ENCODE results near the gene HDDC3. TPM values are rescaled to one million over a fixed set of nuclear protein-coding genes. Genes with fewer than 3 reads are reported as not detected.
"Not testable (repeated sequence)": the region's sequence is repeated elsewhere in the genome, so short reads cannot be mapped to it uniquely, and the experiment has no call there.

The HDDC3 gene
- total RNA-seq, 1 donor from 2014 or later = 9.5 TPM

DNA sequence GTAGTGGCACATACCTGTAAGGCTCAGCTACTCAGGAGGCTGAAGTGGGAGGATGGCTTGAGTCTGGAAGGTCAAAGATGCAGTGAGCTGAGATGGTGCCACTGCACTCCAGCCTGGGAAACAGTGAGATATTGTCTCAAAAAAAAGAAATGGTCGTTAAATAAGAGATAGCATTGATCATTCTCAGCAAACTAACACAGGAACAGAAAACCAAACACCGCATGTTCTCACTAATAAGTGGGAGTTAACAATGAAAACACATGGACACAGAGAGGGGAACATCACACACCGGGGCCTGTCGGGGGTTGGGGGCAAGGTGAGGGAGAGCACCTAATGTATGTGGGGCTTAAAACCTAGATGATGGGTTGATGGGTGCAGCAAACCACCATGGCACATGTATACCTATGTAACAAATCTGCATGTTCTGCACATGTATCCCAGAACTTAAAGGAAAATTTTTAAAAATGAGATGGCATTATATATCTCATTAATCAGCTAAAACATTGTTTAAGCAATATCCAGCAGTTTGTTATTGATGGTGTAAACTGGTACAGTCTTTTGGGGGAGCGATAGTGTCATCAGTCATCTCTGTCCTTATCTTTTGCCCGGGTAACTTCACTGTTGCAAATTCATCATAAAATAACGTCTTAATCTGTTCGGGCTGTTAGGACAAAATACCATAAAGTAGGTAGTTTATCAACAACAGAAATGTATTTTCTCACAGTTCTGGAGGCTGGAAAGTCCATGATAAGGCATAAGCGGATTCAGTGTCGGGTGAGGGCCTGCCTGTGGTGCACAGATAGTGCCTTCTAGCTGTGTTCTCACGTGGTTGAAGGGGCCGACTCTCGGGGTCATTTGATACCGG, 30.9 kb downstream of the HDDC3 start:
- Mint-ChIP-seq H3K4me3 (ENCODE audit: unreplicated experiment) (peak overlapping the region; percentile 80), H3K27ac (ENCODE audit: unreplicated experiment) (peak overlapping the region; percentile 90), H3K9me3 (ENCODE audit: unreplicated experiment) (no peaks in the 10 kb centered on the region), H3K27me3 (ENCODE audit: unreplicated experiment) (no peaks in the 10 kb centered on the region), H3K4me1 (ENCODE audit: unreplicated experiment) (peaks cover 18% of the 10 kb centered on the region), H3K36me3 (ENCODE audit: unreplicated experiment) (peaks cover 9% of the 10 kb centered on the region)
- no peak for DNase-seq (ENCODE audit: extremely low spot score, unreplicated experiment)
- TF ChIP-seq, protein P1, sequence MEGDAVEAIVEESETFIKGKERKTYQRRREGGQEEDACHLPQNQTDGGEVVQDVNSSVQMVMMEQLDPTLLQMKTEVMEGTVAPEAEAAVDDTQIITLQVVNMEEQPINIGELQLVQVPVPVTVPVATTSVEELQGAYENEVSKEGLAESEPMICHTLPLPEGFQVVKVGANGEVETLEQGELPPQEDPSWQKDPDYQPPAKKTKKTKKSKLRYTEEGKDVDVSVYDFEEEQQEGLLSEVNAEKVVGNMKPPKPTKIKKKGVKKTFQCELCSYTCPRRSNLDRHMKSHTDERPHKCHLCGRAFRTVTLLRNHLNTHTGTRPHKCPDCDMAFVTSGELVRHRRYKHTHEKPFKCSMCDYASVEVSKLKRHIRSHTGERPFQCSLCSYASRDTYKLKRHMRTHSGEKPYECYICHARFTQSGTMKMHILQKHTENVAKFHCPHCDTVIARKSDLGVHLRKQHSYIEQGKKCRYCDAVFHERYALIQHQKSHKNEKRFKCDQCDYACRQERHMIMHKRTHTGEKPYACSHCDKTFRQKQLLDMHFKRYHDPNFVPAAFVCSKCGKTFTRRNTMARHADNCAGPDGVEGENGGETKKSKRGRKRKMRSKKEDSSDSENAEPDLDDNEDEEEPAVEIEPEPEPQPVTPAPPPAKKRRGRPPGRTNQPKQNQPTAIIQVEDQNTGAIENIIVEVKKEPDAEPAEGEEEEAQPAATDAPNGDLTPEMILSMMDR (IDR thresholded peaks at IDR 0.05) = no peak

DNA sequence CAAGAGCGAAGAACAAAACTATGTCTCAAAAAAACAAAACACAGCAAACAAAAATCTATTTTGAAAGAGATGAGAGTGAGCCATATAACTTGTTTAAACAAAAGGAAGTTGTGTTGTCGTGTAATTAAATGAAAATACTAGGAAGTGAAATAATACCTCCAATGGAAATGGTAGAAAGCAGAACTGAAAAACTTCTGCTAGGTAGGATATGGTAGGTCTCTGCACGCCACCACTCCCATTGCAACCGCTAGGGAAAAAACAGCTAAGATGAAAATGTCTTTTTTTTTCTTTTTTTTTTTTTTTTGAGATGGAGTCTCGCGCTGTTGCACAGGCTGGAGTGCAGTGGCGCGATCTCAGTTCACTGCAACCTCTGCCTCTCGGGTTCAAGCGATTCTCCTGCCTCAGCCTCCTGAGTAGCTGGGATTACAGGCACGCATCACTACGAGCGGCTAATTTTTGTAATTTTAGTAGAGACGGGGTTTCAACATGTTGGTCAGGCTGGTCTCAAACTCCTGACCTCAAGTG, 35.2 kb downstream of the HDDC3 start:
- peaks cover 11% of the 10 kb centered on the region for H3K4me1 Mint-ChIP-seq (ENCODE audit: unreplicated experiment)
- H3K27ac Mint-ChIP-seq (ENCODE audit: unreplicated experiment); DNase-seq (ENCODE audit: extremely low spot score, unreplicated experiment); H3K36me3 Mint-ChIP-seq (ENCODE audit: unreplicated experiment); H3K9me3 Mint-ChIP-seq (ENCODE audit: unreplicated experiment); H3K27me3 Mint-ChIP-seq (ENCODE audit: unreplicated experiment); H3K4me3 Mint-ChIP-seq (ENCODE audit: unreplicated experiment): not testable (repeated sequence)

DNA sequence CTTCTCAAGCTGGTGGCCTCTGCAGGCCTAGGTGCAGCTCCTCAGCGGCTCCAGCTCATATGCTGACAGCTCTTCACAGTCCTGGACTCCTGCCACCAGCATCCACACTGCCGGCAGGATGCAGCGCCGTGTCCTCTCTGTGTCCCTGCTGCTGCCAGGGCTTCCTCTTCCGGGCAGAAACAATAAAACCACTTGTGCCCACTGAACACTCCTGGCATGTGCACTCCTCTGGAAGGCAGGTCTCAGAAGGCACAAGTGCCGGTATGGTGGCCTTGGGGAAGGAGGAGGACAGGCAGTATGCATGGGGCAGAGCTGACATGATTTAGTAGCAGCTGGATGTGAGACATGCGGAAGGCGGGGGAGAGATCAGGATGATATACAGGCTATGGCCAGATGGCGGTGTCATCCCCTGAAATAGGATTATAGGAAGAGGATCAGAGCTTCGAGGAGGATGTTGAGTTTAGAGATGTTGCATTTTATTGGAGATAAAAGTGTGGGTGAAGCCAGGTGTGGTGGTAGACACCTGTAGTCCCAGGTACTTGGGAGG, 36.7 kb downstream of the HDDC3 start:
- Mint-ChIP-seq H3K27me3 (ENCODE audit: unreplicated experiment) (no peaks in the 10 kb centered on the region), H3K4me3 (ENCODE audit: unreplicated experiment) (no peak overlapping the region), H3K9me3 (ENCODE audit: unreplicated experiment) (no peaks in the 10 kb centered on the region), H3K27ac (ENCODE audit: unreplicated experiment) (no peak overlapping the region), H3K4me1 (ENCODE audit: unreplicated experiment) (no peaks in the 10 kb centered on the region), H3K36me3 (ENCODE audit: unreplicated experiment) (no peaks in the 10 kb centered on the region)
- no peak for DNase-seq (ENCODE audit: extremely low spot score, unreplicated experiment)
- TF ChIP-seq, protein P1 (IDR thresholded peaks at IDR 0.05) = no peak

DNA sequence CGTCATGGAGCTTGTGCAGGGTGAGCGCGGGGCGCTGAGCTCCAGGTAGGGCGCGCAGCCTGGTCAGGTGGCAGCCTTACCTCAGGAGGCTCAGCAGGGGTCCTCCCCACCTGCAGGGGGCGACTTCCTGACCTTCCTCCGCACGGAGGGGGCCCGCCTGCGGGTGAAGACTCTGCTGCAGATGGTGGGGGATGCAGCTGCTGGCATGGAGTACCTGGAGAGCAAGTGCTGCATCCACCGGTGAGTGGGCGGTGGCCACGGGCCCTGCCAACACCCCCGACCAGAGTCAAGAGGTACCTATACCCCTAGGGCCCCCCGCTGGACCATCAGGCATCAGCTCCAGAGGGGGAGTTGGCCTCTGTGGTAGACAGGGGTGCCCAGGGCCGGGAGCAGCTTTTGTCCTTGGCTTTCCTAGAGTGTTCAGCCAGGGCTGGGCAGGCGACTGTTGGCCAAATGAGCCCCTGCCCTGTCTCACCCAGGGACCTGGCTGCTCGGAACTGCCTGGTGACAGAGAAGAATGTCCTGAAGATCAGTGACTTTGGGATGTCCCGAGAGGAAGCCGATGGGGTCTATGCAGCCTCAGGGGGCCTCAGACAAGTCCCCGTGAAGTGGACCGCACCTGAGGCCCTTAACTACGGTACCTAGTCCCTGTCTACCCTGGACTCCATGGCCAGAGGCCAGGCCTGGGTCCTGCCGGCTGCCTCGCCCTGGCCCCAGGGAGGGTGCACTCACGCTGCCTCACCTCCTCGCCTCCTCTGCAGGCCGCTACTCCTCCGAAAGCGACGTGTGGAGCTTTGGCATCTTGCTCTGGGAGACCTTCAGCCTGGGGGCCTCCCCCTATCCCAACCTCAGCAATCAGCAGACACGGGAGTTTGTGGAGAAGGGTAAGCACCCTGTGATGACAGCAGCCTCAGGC, 38.9 kb downstream of the HDDC3 start:
- no peak overlapping the region for H3K4me3 Mint-ChIP-seq (ENCODE audit: unreplicated experiment)
- H3K27ac Mint-ChIP-seq (ENCODE audit: unreplicated experiment) = no peak overlapping the region
- H3K36me3 Mint-ChIP-seq (ENCODE audit: unreplicated experiment) = no peaks in the 10 kb centered on the region
- no peak for DNase-seq (ENCODE audit: extremely low spot score, unreplicated experiment)
- H3K4me1 Mint-ChIP-seq (ENCODE audit: unreplicated experiment) = no peaks in the 10 kb centered on the region
- H3K27me3 Mint-ChIP-seq (ENCODE audit: unreplicated experiment) = no peaks in the 10 kb centered on the region
- TF ChIP-seq, protein P1 (IDR thresholded peaks at IDR 0.05) = no peak
- H3K9me3 Mint-ChIP-seq (ENCODE audit: unreplicated experiment) = no peaks in the 10 kb centered on the region

DNA sequence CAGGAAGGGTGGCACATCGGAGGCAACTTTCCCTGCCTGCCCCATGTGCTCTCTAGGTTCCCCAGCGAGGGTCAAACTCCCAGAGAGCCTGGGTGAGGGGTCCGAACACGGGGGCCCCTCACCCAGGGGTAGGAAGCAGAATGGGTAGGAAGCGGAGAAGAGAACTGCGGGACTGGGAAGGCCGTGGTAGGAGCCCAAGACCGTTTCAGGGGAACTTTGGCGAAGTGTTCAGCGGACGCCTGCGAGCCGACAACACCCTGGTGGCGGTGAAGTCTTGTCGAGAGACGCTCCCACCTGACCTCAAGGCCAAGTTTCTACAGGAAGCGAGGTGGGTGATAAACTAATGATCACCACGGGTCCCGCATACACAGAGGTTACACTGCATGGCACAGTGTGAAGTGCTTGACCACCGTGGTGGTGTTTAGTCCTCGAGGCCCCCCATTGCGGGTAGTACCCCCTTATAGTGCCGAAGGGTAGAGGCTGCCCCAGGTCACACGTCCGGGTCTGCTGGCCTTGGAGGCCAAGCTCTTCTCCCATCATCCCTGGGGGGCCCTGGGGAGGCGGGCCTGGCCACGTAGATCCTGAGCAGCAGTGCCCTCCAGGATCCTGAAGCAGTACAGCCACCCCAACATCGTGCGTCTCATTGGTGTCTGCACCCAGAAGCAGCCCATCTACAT, 39.7 kb downstream of the HDDC3 start:
- TF ChIP-seq, protein P1 (IDR thresholded peaks at IDR 0.05) = no peak
- Mint-ChIP-seq H3K9me3 (ENCODE audit: unreplicated experiment) (no peaks in the 10 kb centered on the region), H3K4me1 (ENCODE audit: unreplicated experiment) (no peaks in the 10 kb centered on the region), H3K4me3 (ENCODE audit: unreplicated experiment) (no peak overlapping the region), H3K36me3 (ENCODE audit: unreplicated experiment) (no peaks in the 10 kb centered on the region), H3K27ac (ENCODE audit: unreplicated experiment) (no peak overlapping the region), H3K27me3 (ENCODE audit: unreplicated experiment) (no peaks in the 10 kb centered on the region)
- no peak for DNase-seq (ENCODE audit: extremely low spot score, unreplicated experiment)

Measured in osteocyte (in vitro differentiated cells).